BLaER1 treated with 17β-estradiol and CSF1 and Interleukin-3, amounts not matched to agents 10 nM and 100 nM (cell line): Measurements from ENCODE around the gene LSM7.
A peak's percentile ranks its signal among the peaks of the same experiment; 100 is the strongest.

Source experiments
- H3K27ac ChIP-seq, 11 experiments: shearing (Covaris generic); formaldehyde crosslinking; 2 replicates each; pipeline ENCODE4 v1.8.1; 2022
- H3K27me3 ChIP-seq, 11 experiments: shearing (Covaris generic); formaldehyde crosslinking; 2 replicates each; pipeline ENCODE4 v1.8.1; 2022
- H3K36me3 ChIP-seq, 11 experiments: shearing (Covaris generic); formaldehyde crosslinking; 2 replicates each; pipeline ENCODE4 v1.8.1; 2022
- H3K4me1 ChIP-seq, 10 experiments: shearing (Covaris generic); formaldehyde crosslinking; 2 replicates each; pipeline ENCODE4 v1.8.1; 2022
- H3K4me2 ChIP-seq, 11 experiments: shearing (Covaris generic); formaldehyde crosslinking; 2 replicates each; pipeline ENCODE4 v1.8.1; 2022
- H3K4me3 ChIP-seq, 10 experiments: shearing (Covaris generic); formaldehyde crosslinking; 2 replicates each; pipeline ENCODE4 v1.8.1; 2022
- H3K9ac ChIP-seq, 11 experiments: shearing (Covaris generic); formaldehyde crosslinking; 2 replicates each; pipeline ENCODE4 v1.8.1; 2022
- H3K9me3 ChIP-seq, 11 experiments: shearing (Covaris generic); formaldehyde crosslinking; replicated peaks in 1 of 11; 2 replicates each; pipeline ENCODE4 v1.8.1; 2022
- H4K20me1 ChIP-seq, 11 experiments: shearing (Covaris generic); formaldehyde crosslinking; 2 replicates each; pipeline ENCODE4 v1.8.1; 2022
- Cebpa-rat ChIP-seq, 11 experiments: shearing (Covaris generic); IDR thresholded peaks; 2 replicates each; pipeline ENCODE4 v1.8.1; 2022

LSM7 gene

GRCh38 chr19:2319551-2319950 lies 8.8 kb downstream of the LSM7 start:
- peaks cover 20 to 35% (median 30%) of the 10 kb centered on the region in 11 experiments; a peak in 21 of 22 replicates for H3K36me3 ChIP-seq
- peaks cover 0 to 10% (median 0%) of the 10 kb centered on the region in 11 experiments; a peak in 5 of 22 replicates for H3K27me3 ChIP-seq
- peak overlapping the region; percentile 71 to 95 (median 85) for H3K4me2 ChIP-seq
- H3K4me1 ChIP-seq: peaks cover 56 to 95% (median 89%) of the 10 kb centered on the region in 10 experiments
- H3K9ac ChIP-seq: peak overlapping the region in 6 of 11 experiments; percentile 7 to 56 (median 26); a peak in 8 of 22 replicates
- peak overlapping the region in 3 of 11 experiments; percentile 4 to 57 (median 48); a peak in 3 of 22 replicates for H3K27ac ChIP-seq
- no peak overlapping the region; a peak in 1 of 20 replicates for H3K4me3 ChIP-seq
- no peak for TF ChIP-seq Cebpa-rat (IDR thresholded peaks at IDR 0.05)
- H3K9me3 ChIP-seq: peaks cover 0 to 10% (median 8%) of the 10 kb centered on the region in 11 experiments; a peak in 17 of 22 replicates
- H4K20me1 ChIP-seq: peaks cover 6 to 76% (median 47%) of the 10 kb centered on the region in 11 experiments; a peak in 20 of 22 replicates

GRCh38 chr19:2318923-2319322 lies 9.5 kb downstream of the LSM7 start:
- Histone ChIP-seq H3K36me3 (peaks cover 20 to 32% (median 30%) of the 10 kb centered on the region in 11 experiments; a peak in 21 of 22 replicates), H3K9ac (peak overlapping the region in 8 of 11 experiments; percentile 7 to 60 (median 40); a peak in 11 of 22 replicates), H3K27me3 (peaks cover 0 to 4% (median 0%) of the 10 kb centered on the region in 11 experiments; a peak in 3 of 22 replicates), H3K4me2 (peak overlapping the region; percentile 71 to 95 (median 85)), H4K20me1 (peaks cover 0 to 70% (median 41%) of the 10 kb centered on the region in 11 experiments; a peak in 19 of 22 replicates), H3K9me3 (peaks cover 0 to 16% (median 12%) of the 10 kb centered on the region in 11 experiments; a peak in 17 of 22 replicates), H3K4me1 (peaks cover 51 to 89% (median 83%) of the 10 kb centered on the region in 10 experiments), H3K27ac (peak overlapping the region in 8 of 11 experiments; percentile 11 to 69 (median 42); a peak in 10 of 22 replicates), H3K4me3 (peak overlapping the region in 2 of 10 experiments; percentile 20 to 26; a peak in 2 of 20 replicates)
- no peak for TF ChIP-seq Cebpa-rat (IDR thresholded peaks at IDR 0.05)

GRCh38 chr19:2317756-2318155 lies 10.6 kb downstream of the LSM7 start:
- H3K4me2 ChIP-seq: peak overlapping the region; percentile 71 to 95 (median 85)
- TF ChIP-seq Cebpa-rat (IDR thresholded peaks at IDR 0.05): no peak
- peaks cover 0 to 6% (median 0%) of the 10 kb centered on the region in 11 experiments; a peak in 5 of 22 replicates for H3K27me3 ChIP-seq
- H3K36me3 ChIP-seq: peaks cover 11 to 22% (median 19%) of the 10 kb centered on the region in 11 experiments; a peak in 21 of 22 replicates
- peak overlapping the region in 9 of 11 experiments; percentile 5 to 69 (median 48); a peak in 12 of 22 replicates for H3K27ac ChIP-seq
- H3K9me3 ChIP-seq: peaks cover 0 to 16% (median 12%) of the 10 kb centered on the region in 11 experiments; a peak in 17 of 22 replicates
- peaks cover 51 to 77% (median 72%) of the 10 kb centered on the region in 10 experiments for H3K4me1 ChIP-seq
- peak overlapping the region in 10 of 11 experiments; percentile 26 to 60 (median 50); a peak in 16 of 22 replicates for H3K9ac ChIP-seq
- peaks cover 0 to 58% (median 30%) of the 10 kb centered on the region in 11 experiments; a peak in 19 of 22 replicates for H4K20me1 ChIP-seq
- H3K4me3 ChIP-seq: no peak overlapping the region

- H3K27ac ChIP-seq: peak overlapping the region in 5 of 11 experiments; percentile 48 to 69 (median 64); a peak in 5 of 22 replicates
Measured at GRCh38 chr19:2317300-2317699, 11.1 kb downstream of the LSM7 start.

GRCh38 chr19:2315818-2316353 lies 12.5 kb downstream of the LSM7 start:
- H3K36me3 ChIP-seq: peaks cover 0 to 4% (median 3%) of the 10 kb centered on the region in 11 experiments; a peak in 12 of 22 replicates
- peak overlapping the region in 10 of 11 experiments; percentile 28 to 73 (median 59); a peak in 19 of 22 replicates for H3K27ac ChIP-seq
- peak overlapping the region; percentile 81 to 95 (median 87) for H3K4me2 ChIP-seq
- peaks cover 51 to 66% (median 60%) of the 10 kb centered on the region in 10 experiments for H3K4me1 ChIP-seq
- peak overlapping the region; percentile 25 to 70 (median 54); a peak in 19 of 22 replicates for H3K9ac ChIP-seq
- peak overlapping the region in 6 of 10 experiments; percentile 1 to 40 (median 24); a peak in 6 of 20 replicates for H3K4me3 ChIP-seq
- peaks cover 0 to 39% (median 11%) of the 10 kb centered on the region in 11 experiments; a peak in 16 of 22 replicates for H4K20me1 ChIP-seq
- H3K9me3 ChIP-seq: peaks cover 0 to 16% (median 12%) of the 10 kb centered on the region in 11 experiments; a peak in 17 of 22 replicates
- H3K27me3 ChIP-seq: peaks cover 0 to 13% (median 7%) of the 10 kb centered on the region in 11 experiments; a peak in 11 of 22 replicates
- no peak for TF ChIP-seq Cebpa-rat (IDR thresholded peaks at IDR 0.05)

More at GRCh38 chr19:2317300-2317699, 11.1 kb downstream of the LSM7 start:
- H3K36me3 ChIP-seq: peaks cover 6 to 17% (median 15%) of the 10 kb centered on the region in 11 experiments; a peak in 20 of 22 replicates
- H4K20me1 ChIP-seq: peaks cover 0 to 54% (median 25%) of the 10 kb centered on the region in 11 experiments; a peak in 19 of 22 replicates
- H3K9ac ChIP-seq: peak overlapping the region in 6 of 11 experiments; percentile 28 to 60 (median 54); a peak in 8 of 22 replicates
- peak overlapping the region; percentile 71 to 95 (median 85) for H3K4me2 ChIP-seq
- H3K27me3 ChIP-seq: peaks cover 0 to 10% (median 4%) of the 10 kb centered on the region in 11 experiments; a peak in 10 of 22 replicates
- no peak for TF ChIP-seq Cebpa-rat (IDR thresholded peaks at IDR 0.05)
- H3K4me1 ChIP-seq: peaks cover 51 to 77% (median 71%) of the 10 kb centered on the region in 10 experiments
- H3K9me3 ChIP-seq: peaks cover 0 to 16% (median 12%) of the 10 kb centered on the region in 11 experiments; a peak in 17 of 22 replicates
- H3K4me3 ChIP-seq: no peak overlapping the region

- TF ChIP-seq Cebpa-rat (IDR thresholded peaks at IDR 0.05): no peak
- H4K20me1 ChIP-seq: peaks cover 0 to 39% (median 6%) of the 10 kb centered on the region in 11 experiments; a peak in 11 of 22 replicates
- H3K4me1 ChIP-seq: peaks cover 51 to 68% (median 58%) of the 10 kb centered on the region in 10 experiments
- peak overlapping the region; percentile 81 to 95 (median 87) for H3K4me2 ChIP-seq
- no peaks in the 10 kb centered on the region for H3K36me3 ChIP-seq
- peak overlapping the region in 8 of 11 experiments; percentile 32 to 73 (median 64); a peak in 15 of 22 replicates for H3K27ac ChIP-seq
- peak overlapping the region in 3 of 10 experiments; percentile 1 to 24 (median 18); a peak in 2 of 20 replicates for H3K4me3 ChIP-seq
- peaks cover 0 to 16% (median 12%) of the 10 kb centered on the region in 11 experiments; a peak in 17 of 22 replicates for H3K9me3 ChIP-seq
- peak overlapping the region in 9 of 11 experiments; percentile 11 to 70 (median 60); a peak in 15 of 22 replicates for H3K9ac ChIP-seq
- H3K27me3 ChIP-seq: peaks cover 0 to 18% (median 10%) of the 10 kb centered on the region in 11 experiments; a peak in 15 of 22 replicates
Measured at GRCh38 chr19:2315121-2315817, 13.1 kb downstream of the LSM7 start.

GRCh38 chr19:2312820-2313501 lies 15.4 kb downstream of the LSM7 start:
- peaks cover 0 to 16% (median 12%) of the 10 kb centered on the region in 11 experiments; a peak in 17 of 22 replicates for H3K9me3 ChIP-seq
- H3K4me3 ChIP-seq: no peak overlapping the region
- TF ChIP-seq Cebpa-rat (IDR thresholded peaks at IDR 0.05): no peak
- peak overlapping the region in 8 of 11 experiments; percentile 8 to 49 (median 19); a peak in 10 of 22 replicates for H3K4me2 ChIP-seq
- peaks cover 0 to 39% (median 0%) of the 10 kb centered on the region in 11 experiments; a peak in 7 of 22 replicates for H4K20me1 ChIP-seq
- H3K36me3 ChIP-seq: no peaks in the 10 kb centered on the region
- peaks cover 16 to 41% (median 33%) of the 10 kb centered on the region in 11 experiments for H3K27me3 ChIP-seq
- no peak overlapping the region for H3K9ac ChIP-seq
- peaks cover 28 to 68% (median 55%) of the 10 kb centered on the region in 10 experiments for H3K4me1 ChIP-seq
- H3K27ac ChIP-seq: no peak overlapping the region
